Esophagus squamous epithelium (tissue), 5 donors: ENCODE measurements around the gene CD244. TPM values are rescaled to one million over a fixed set of nuclear protein-coding genes. Genes with fewer than 3 reads are reported as not detected.

Experiments
- DNase-seq: peaks from one replicate; lab custom pipeline; 2025; lab: John Stamatoyannopoulos, UW
- H3K27ac ChIP-seq, 4 donors: fragments of 200-600 bp; sonication (generic); one replicate each; pipeline ENCODE4 v1.5.1; 2016 to 2019; ENCODE audit warnings: mild to moderate bottlenecking in 1 of 4
- H3K27me3 ChIP-seq, 4 donors: fragments of 200-600 bp; sonication (generic); 1 replicate in 3 of 4; 2 replicates in 1 of 4; pipeline versions ENCODE4 v1.5.1 to v1.6.0; 2017 to 2021; ENCODE audit warnings: antibody characterized with exemption in 1 of 4
- H3K36me3 ChIP-seq, 3 donors: fragments of 200-600 bp; sonication (generic); one replicate each; pipeline ENCODE4 v1.5.1; 2016 to 2019
- H3K4me1 ChIP-seq, 3 donors: fragments of 200-600 bp; sonication (generic); one replicate each; pipeline ENCODE4 v1.5.1; 2017 to 2019
- H3K4me3 ChIP-seq, 4 donors: fragments of 200-600 bp; sonication (generic); 1 replicate in 3 of 4; 2 replicates in 1 of 4; pipeline ENCODE4 v1.5.1; 2016 to 2019; ENCODE audit warnings: mild to moderate bottlenecking in 2 of 4, moderate library complexity in 1 of 4
- H3K9me3 ChIP-seq, 3 donors: fragments of 200-600 bp; sonication (generic); one replicate each; pipeline ENCODE4 v1.5.1; 2016 to 2019
- POLR2A ChIP-seq, 4 donors: fragments of 450-650 bp; IDR thresholded peaks; one replicate each; pipeline ENCODE4 v1.6.1; 2017; ENCODE audit warnings: antibody characterized with exemption in 4 of 4, mild to moderate bottlenecking in 4 of 4, moderate library complexity in 3 of 4
- WGBS, 2 donors: methylation state at CpG; one replicate each; pipeline ENCODE4 v1.1.5; 2018; 5-methylcytosine and 5-hydroxymethylcytosine counted together
- intact Hi-C: fragments of 100-400 bp; cut with DNase I; formaldehyde crosslinking; loops from one replicate; pipeline ENCODE4 v1.15.0; 2022
- total RNA-seq, 4 donors: library from RNA; depleted of rRNA; stranded (reverse); fragments of >200 nt; gene quantifications; one replicate each; pipeline ENCODE4 v1.1.0, GENCODE V29; 2016
- TF ChIP-seq, protein P1 (sequence below), 6 experiments: fragments of 450-650 bp in 4 of 6; fragments of 200-600 bp in 2 of 6; sonication (generic) in 2 of 6; IDR thresholded peaks; one replicate each; pipeline ENCODE4 v1.5.1; 2016 to 2019; ENCODE audit warnings: antibody characterized with exemption in 6 of 6, mild to moderate bottlenecking in 4 of 6, moderate library complexity in 4 of 6
- donor health status: DM: yes; HTN: yes; CAD: no.

Gene CD244
- total RNA-seq, 4 donors from 2014 or later = 0.18 to 1.7 (median 0.56) TPM

DNA sequence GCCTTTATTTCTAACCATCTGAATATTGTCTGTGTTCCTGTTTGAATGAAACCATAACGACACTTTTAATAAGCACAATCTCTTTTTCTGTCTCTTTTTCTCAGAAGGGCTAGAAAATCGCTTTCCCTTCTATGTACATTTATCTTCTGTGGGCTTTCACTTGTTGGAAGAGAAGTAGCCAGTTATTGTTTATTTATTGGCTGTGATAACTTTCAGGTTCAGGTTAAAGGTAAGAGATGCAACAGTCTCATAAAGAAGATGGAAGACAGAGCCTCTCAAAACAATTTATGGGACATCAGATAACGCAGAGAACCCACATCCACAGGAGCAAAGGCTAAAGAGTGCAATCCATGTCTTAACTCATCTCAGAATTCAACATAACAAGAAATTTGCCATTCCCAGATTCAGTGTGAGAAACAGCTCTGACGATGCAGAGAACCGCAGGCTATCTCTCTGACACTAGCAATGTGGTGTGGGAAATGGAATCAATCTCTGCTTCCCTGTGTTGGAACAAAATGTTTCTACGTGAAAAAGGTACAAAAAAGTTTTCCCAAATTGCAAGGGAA, 4.1 kb upstream of the CD244 start:
- 68 to 80% methylated on average over 6 of the region's 6 CpGs for WGBS, 2 donors
- Histone ChIP-seq H3K9me3 (no peaks in the 10 kb centered on the region), H3K27ac (no peak overlapping the region), H3K36me3 (no peaks in the 10 kb centered on the region), H3K4me3 (no peak overlapping the region), H3K4me1 (peaks cover 3 to 23% (median 6%) of the 10 kb centered on the region in 3 donors), H3K27me3 (peaks cover 0 to 8% (median 0%) of the 10 kb centered on the region in 4 donors)
- TF ChIP-seq, protein P1, sequence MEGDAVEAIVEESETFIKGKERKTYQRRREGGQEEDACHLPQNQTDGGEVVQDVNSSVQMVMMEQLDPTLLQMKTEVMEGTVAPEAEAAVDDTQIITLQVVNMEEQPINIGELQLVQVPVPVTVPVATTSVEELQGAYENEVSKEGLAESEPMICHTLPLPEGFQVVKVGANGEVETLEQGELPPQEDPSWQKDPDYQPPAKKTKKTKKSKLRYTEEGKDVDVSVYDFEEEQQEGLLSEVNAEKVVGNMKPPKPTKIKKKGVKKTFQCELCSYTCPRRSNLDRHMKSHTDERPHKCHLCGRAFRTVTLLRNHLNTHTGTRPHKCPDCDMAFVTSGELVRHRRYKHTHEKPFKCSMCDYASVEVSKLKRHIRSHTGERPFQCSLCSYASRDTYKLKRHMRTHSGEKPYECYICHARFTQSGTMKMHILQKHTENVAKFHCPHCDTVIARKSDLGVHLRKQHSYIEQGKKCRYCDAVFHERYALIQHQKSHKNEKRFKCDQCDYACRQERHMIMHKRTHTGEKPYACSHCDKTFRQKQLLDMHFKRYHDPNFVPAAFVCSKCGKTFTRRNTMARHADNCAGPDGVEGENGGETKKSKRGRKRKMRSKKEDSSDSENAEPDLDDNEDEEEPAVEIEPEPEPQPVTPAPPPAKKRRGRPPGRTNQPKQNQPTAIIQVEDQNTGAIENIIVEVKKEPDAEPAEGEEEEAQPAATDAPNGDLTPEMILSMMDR (IDR thresholded peaks at IDR 0.05) = no peak
- no peak for TF ChIP-seq POLR2A (IDR thresholded peaks at IDR 0.05)
- DNase-seq = no peak
- intact Hi-C loops = no loop called here

DNA sequence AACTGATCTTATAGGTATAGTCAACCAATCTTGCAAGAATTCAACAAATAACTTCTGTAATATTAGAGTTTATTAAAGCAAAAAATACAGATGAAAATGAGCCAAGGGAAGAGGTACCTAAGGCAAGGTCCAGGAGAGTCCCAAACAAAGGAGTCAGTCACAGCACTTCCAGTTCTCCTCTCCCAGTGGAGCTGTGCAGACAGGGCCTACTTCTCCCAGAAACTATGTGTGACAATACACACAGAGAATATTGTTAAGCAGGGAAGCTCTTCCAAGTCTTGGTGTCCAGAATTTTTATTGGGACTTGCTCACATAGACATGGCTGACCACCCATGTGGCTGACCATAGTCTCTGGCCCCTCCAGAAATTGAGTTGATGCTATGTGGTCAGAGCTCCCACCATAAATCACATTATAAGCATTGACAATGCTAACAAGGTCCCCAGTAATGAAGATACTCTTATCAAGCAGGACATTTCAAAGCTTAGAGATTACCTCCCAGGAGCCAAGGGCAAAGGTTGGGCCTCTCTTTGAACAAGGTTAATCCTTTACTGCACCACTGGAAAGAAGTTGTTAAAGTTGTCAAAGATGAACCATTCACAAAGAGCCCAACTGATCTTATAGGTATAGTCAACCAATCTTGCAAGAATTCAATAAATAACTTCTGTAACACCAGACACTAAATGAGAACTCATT, 3.5 kb upstream of the CD244 start:
- no peaks in the 10 kb centered on the region for H3K36me3 ChIP-seq
- intact Hi-C loops = no loop called here

DNA sequence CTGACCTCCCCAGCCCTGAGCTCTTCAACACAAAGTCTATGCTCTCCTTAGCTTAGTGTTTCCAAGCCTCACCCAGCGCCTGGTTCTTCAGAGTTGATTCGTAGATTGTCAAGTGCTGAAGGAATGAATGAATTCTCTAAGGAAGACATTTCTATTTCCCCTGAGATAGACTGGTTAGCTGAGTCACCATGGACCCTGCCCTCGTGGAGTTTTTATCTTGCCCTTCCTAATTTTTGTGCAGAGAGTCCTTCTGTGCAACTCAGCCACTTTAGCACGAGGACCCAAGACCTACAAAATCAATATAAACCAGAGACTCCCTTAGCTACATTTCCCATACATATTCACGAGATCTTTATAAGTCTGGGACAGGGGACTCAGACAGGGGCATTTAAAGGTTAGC, 2.6 kb upstream of the CD244 start:
- Histone ChIP-seq H3K9me3 (no peaks in the 10 kb centered on the region), H3K27ac (no peak overlapping the region), H3K36me3 (no peaks in the 10 kb centered on the region), H3K4me1 (peaks cover 3 to 23% (median 6%) of the 10 kb centered on the region in 3 donors), H3K27me3 (peaks cover 0 to 8% (median 0%) of the 10 kb centered on the region in 4 donors), H3K4me3 (no peak overlapping the region)
- intact Hi-C loops = no loop called here
- WGBS, 2 donors = 71 to 88% methylated on average over 5 of the region's 5 CpGs
- no peak for TF ChIP-seq POLR2A (IDR thresholded peaks at IDR 0.05)
- TF ChIP-seq, protein P1 (IDR thresholded peaks at IDR 0.05) = no peak
- DNase-seq = no peak

More for the DNA sequence above, 3.5 kb upstream of the CD244 start:
- TF ChIP-seq, protein P1 (IDR thresholded peaks at IDR 0.05) = no peak
- no peak for TF ChIP-seq POLR2A (IDR thresholded peaks at IDR 0.05)
- Histone ChIP-seq H3K4me1 (peaks cover 3 to 23% (median 6%) of the 10 kb centered on the region in 3 donors), H3K27ac (no peak overlapping the region), H3K4me3 (no peak overlapping the region), H3K9me3 (no peaks in the 10 kb centered on the region), H3K27me3 (peaks cover 0 to 8% (median 0%) of the 10 kb centered on the region in 4 donors)
- no peak for DNase-seq

DNA sequence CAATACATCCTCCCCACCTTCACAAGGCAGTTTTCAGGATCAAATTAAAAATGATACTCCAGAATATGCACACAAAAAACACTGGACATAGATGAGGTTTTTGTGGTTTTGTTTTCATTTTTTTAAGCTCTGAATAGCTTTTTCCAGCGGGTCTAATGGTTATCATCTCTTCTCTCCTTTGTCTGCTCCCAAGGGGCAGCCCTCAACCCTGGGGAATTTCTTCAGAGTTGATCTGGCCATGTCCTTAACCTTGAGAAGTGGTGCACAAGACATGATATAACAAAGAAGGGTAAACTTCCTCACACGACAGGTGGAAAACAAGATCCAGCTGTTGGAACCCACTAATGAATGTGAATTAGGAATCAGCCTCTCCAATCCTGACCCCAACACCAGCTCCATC, 1.5 kb upstream of the CD244 start:
- Histone ChIP-seq H3K4me1 (peaks cover 3 to 23% (median 6%) of the 10 kb centered on the region in 3 donors), H3K36me3 (no peaks in the 10 kb centered on the region), H3K9me3 (no peaks in the 10 kb centered on the region), H3K27me3 (peaks cover 0 to 8% (median 0%) of the 10 kb centered on the region in 4 donors), H3K4me3 (no peak overlapping the region), H3K27ac (no peak overlapping the region)
- no peak for TF ChIP-seq POLR2A (IDR thresholded peaks at IDR 0.05)
- TF ChIP-seq, protein P1 (IDR thresholded peaks at IDR 0.05) = no peak
- DNase-seq = no peak
- WGBS, 2 donors = 66 to 68% methylated on average over 2 of the region's 2 CpGs
- intact Hi-C loops = no loop called here

DNA sequence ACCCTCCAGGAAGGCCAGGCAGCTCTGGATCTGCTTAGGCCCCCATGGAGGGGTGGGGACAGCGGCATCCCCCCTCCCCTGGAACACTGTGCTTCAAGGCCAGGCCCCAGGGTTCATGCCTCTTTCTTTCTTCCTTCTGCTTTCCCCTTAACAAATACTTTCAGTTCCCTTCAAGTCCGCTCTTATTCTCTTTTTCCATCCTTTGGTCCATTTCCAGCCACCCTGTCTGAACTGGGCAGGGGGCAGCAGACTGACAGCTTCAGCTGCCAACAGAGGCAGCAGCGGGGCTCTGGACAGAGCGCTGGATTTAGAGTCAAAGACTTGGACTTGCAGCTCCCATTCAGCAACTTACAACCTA, 1.1 kb upstream of the CD244 start:
- Histone ChIP-seq H3K27ac (no peak overlapping the region), H3K27me3 (peaks cover 0 to 8% (median 0%) of the 10 kb centered on the region in 4 donors), H3K4me3 (no peak overlapping the region), H3K36me3 (no peaks in the 10 kb centered on the region), H3K4me1 (peaks cover 3 to 23% (median 6%) of the 10 kb centered on the region in 3 donors), H3K9me3 (no peaks in the 10 kb centered on the region)
- WGBS, 2 donors = 75 to 78% methylated on average over 3 to 4 of the region's 4 CpGs
- no peak for TF ChIP-seq POLR2A (IDR thresholded peaks at IDR 0.05)
- TF ChIP-seq, protein P1 (IDR thresholded peaks at IDR 0.05) = no peak
- no peak for DNase-seq
- intact Hi-C loops = no loop called here
